Psoas muscle (tissue), 8 donors: ENCODE data around the gene MAS1. TPM values are rescaled to one million over a fixed set of nuclear protein-coding genes. Genes with fewer than 3 reads are reported as not detected.

Source experiments
- ATAC-seq, 4 donors: fragments of 200-7000 bp; cut with Tn5 transposase; one replicate each; pipeline ENCODE4 v1.9.1; 2020; ENCODE audit warnings: moderate library complexity in 3 of 4, mild to moderate bottlenecking in 2 of 4
- DNase-seq, 2 donors: peaks; one replicate each; pipeline ENCODE4 v3.0.0-alpha.2; 2020
- H3K27ac ChIP-seq: fragments of 200-600 bp; one replicate; pipeline ENCODE4 v1.8.0; 2022
- H3K27me3 ChIP-seq, 3 donors: fragments of 200-600 bp in 1 of 3; one replicate each; pipeline versions ENCODE4 v1.6.1 to v1.8.0; 2013 to 2022; ENCODE audit warnings: low read length in 2 of 3, mild to moderate bottlenecking in 2 of 3, moderate library complexity in 1 of 3; ENCODE audit not compliant: insufficient read depth in 3 of 3
- H3K36me3 ChIP-seq, 2 donors: fragments of 200-600 bp in 1 of 2; one replicate each; pipeline versions ENCODE4 v1.6.1 to v1.8.0; 2013 to 2022; ENCODE audit warnings: low read depth in 1 of 2, mild to moderate bottlenecking in 1 of 2, moderate library complexity in 1 of 2; ENCODE audit not compliant: insufficient read depth in 1 of 2
- H3K4me1 ChIP-seq: fragments of 200-600 bp; one replicate; pipeline ENCODE4 v1.8.0; 2022
- H3K4me3 ChIP-seq: fragments of 200-600 bp; one replicate; pipeline ENCODE4 v1.8.0; 2022; ENCODE audit warnings: mild to moderate bottlenecking
- H3K9me3 ChIP-seq: fragments of 200-600 bp; one replicate; pipeline ENCODE4 v1.8.0; 2022
- CTCF ChIP-seq: fragments of 200-600 bp; IDR thresholded peaks from one replicate; pipeline ENCODE4 v1.8.0; 2022; ENCODE audit warnings: antibody characterized with exemption
- WGBS, 3 donors: extraction: QIAGEN DNeasy Blood & Tissue Kit; methylation state at CpG; one replicate each; pipeline versions ENCODE4 v1.1.6 to v1.1.7; 2013; 5-methylcytosine and 5-hydroxymethylcytosine counted together
- intact Hi-C, 2 donors: fragments of 100-400 bp; cut with DNase I; formaldehyde crosslinking; loops; one replicate each; pipeline versions ENCODE4 v1.11.0 to v1.14.2; 2022
- polyA plus RNA-seq, 3 donors: library from polyadenylated mRNA; stranded (reverse); fragments of 200-250 nt; gene quantifications; one replicate each; pipeline ENCODE4 v1.2.3, GENCODE V29; 2013
- total RNA-seq, 4 donors: library from RNA; stranded (reverse); fragmentation: NEBNext Ultra II Directional in 2 of 4; extraction: Animal tissue kit (Norgen Biotek cat#: 25700) in 2 of 4; gene quantifications; one replicate each; pipeline versions ENCODE4 v1.2.1 to v1.2.4, GENCODE V29; 2021 to 2023
- donor health status: healthy with polysubstance abuse.
- donor health status: DM: no; HTN: no; CAD: no; lungs with moderate emphysema.
- donor health status: Bipolar disorder and iron deficiency.
- donor health status: healthy.
- donor health status: DM: yes; HTN: yes; CAD: no.
- donor health status: DM: no; HTN: no; CAD: no.
- donor health status: DM: no; HTN: no; CAD: no.
- donor health status: DM: yes; HTN: yes; CAD: no.

The MAS1 gene
- total and polyA plus RNA-seq, 7 donors, result not detected

- Histone ChIP-seq H3K27ac (no peak overlapping the region), H3K4me1 (no peaks in the 10 kb centered on the region), H3K4me3 (no peak overlapping the region), H3K36me3 (no peaks in the 10 kb centered on the region), H3K9me3 (no peaks in the 10 kb centered on the region), H3K27me3 (no peaks in the 10 kb centered on the region)
- no peak for DNase-seq
- intact Hi-C loops, result no loop called here
- no peak for TF ChIP-seq CTCF
- WGBS, 3 donors, result 76 to 85% (median 81%) methylated on average over 5 of the region's 5 CpGs
- ATAC-seq, result no peak
Measured at GRCh38 chr6:159926542-159927203, 35.9 kb downstream of the MAS1 start.

GRCh38 chr6:159929819-159930218 is 39.0 kb downstream of the MAS1 start:
- 24 to 25% (median 25%) methylated on average over 8 of the region's 8 CpGs for WGBS, 3 donors
- H3K36me3 ChIP-seq, result no peaks in the 10 kb centered on the region
- no peaks in the 10 kb centered on the region for H3K4me1 ChIP-seq
- H3K27ac ChIP-seq, result no peak overlapping the region
- DNase-seq (no peak), ATAC-seq (peak in 1 of 4 donors; percentile 54)
- intact Hi-C loops, result no loop called here
- no peak for TF ChIP-seq CTCF
- no peaks in the 10 kb centered on the region for H3K9me3 ChIP-seq
- H3K27me3 ChIP-seq, result no peaks in the 10 kb centered on the region
- no peak overlapping the region for H3K4me3 ChIP-seq

- Histone ChIP-seq H3K27me3 (no peaks in the 10 kb centered on the region), H3K27ac (no peak overlapping the region), H3K9me3 (no peaks in the 10 kb centered on the region), H3K4me1 (no peaks in the 10 kb centered on the region), H3K36me3 (no peaks in the 10 kb centered on the region), H3K4me3 (no peak overlapping the region)
- ATAC-seq (no peak), DNase-seq (no peak)
- WGBS, 3 donors, result 94 to 97% (median 96%) methylated on average over 3 of the region's 3 CpGs
- intact Hi-C loops, result no loop called here
- TF ChIP-seq CTCF, result no peak
Measured at GRCh38 chr6:159931112-159931511, 40.3 kb downstream of the MAS1 start.

GRCh38 chr6:159931846-159932245 is 41.1 kb downstream of the MAS1 start:
- H3K27ac ChIP-seq, result no peak overlapping the region
- WGBS, 3 donors, result 11 to 27% (median 22%) methylated on average over 4 of the region's 4 CpGs
- ATAC-seq, result no peak

More at GRCh38 chr6:159931846-159932245, 41.1 kb downstream of the MAS1 start:
- no peak for TF ChIP-seq CTCF
- no peak overlapping the region for H3K4me3 ChIP-seq
- no peaks in the 10 kb centered on the region for H3K9me3 ChIP-seq
- intact Hi-C loops, result no loop called here
- H3K27me3 ChIP-seq, result no peaks in the 10 kb centered on the region
- H3K36me3 ChIP-seq, result no peaks in the 10 kb centered on the region
- DNase-seq, result no peak
- no peaks in the 10 kb centered on the region for H3K4me1 ChIP-seq
